Measurements from ENCODE around the gene BEAN1. TPM values are rescaled to one million over a fixed set of nuclear protein-coding genes. Genes with fewer than 3 reads are reported as not detected.

Gene BEAN1
- total RNA-seq, 1 experiment from 2014 or later, result 0.24 TPM

GRCh38 chr16:66475232-66475631 is 48.1 kb downstream of the BEAN1 start:
- Histone ChIP-seq H3K4me1 (ENCODE audit: insufficient read depth, low read length) (no peaks in the 10 kb centered on the region), H3K9ac (ENCODE audit: extremely low read depth, insufficient read length, low read length) (no peak overlapping the region), H4K8ac (replicated peaks; ENCODE audit: insufficient read length, low read depth, low read length) (no peak overlapping the region), H2AFZ (ENCODE audit: low read length) (no peak overlapping the region), H3K27me3 (ENCODE audit: insufficient read depth, low read length) (no peaks in the 10 kb centered on the region), H4K20me1 (ENCODE audit: control insufficient read depth, insufficient read depth, insufficient read length) (no peaks in the 10 kb centered on the region), H3K14ac (ENCODE audit: insufficient read depth, low read length) (no peak overlapping the region), H3K23me2 (ENCODE audit: insufficient read length, low read depth, low read length, poor library complexity, severe bottlenecking) (no peaks in the 10 kb centered on the region), H3T11ph (ENCODE audit: low read length) (no peak overlapping the region), H3K79me2 (ENCODE audit: insufficient read depth, low read length) (no peaks in the 10 kb centered on the region), H2BK20ac (ENCODE audit: low read depth, low read length, poor library complexity, severe bottlenecking) (no peak overlapping the region), H3K56ac (ENCODE audit: insufficient read length, low read depth, low read length) (no peak overlapping the region), H3K27ac (ENCODE audit: insufficient read length, low read depth, low read length) (no peak overlapping the region), H4K5ac (ENCODE audit: insufficient read length, low read depth, low read length) (no peak overlapping the region), H3K23ac (ENCODE audit: insufficient read length, low read depth, low read length) (no peak overlapping the region), H2BK5ac (ENCODE audit: insufficient read length, low read length) (no peak overlapping the region), H2AK5ac (ENCODE audit: insufficient read length, low read length) (no peak overlapping the region), H3K4ac (ENCODE audit: low read depth, low read length) (no peak overlapping the region), H3K18ac (ENCODE audit: insufficient read length, low read depth, low read length) (no peak overlapping the region), H2BK12ac (ENCODE audit: insufficient read length, low read depth, low read length) (no peak overlapping the region), H3K4me2 (ENCODE audit: insufficient read depth, insufficient read length, low read length) (no peak overlapping the region), H3K9me3 (ENCODE audit: control insufficient read depth, low read depth, low read length) (no peaks in the 10 kb centered on the region), H4K91ac (ENCODE audit: insufficient read length, low read depth, low read length) (no peak overlapping the region), H3K79me1 (ENCODE audit: insufficient read depth, low read depth, low read length, poor library complexity, severe bottlenecking) (no peaks in the 10 kb centered on the region), H2BK120ac (ENCODE audit: low read depth, low read length, poor library complexity, severe bottlenecking) (no peak overlapping the region), H2BK15ac (ENCODE audit: low read depth, low read length) (no peak overlapping the region)
- Mint-ChIP-seq H3K36me3 (ENCODE audit: insufficient read depth in 1 of 3, low read depth in 3 of 3) (no peaks in the 10 kb centered on the region), H3K4me3 (no peak overlapping the region), H3K27me3 (ENCODE audit: low read depth) (peaks cover 9% of the 10 kb centered on the region), H3K9me3 (no peaks in the 10 kb centered on the region), H3K27ac (no peak overlapping the region), H3K4me1 (peaks cover 9 to 24% of the 10 kb centered on the region in 2 experiments)
- no CpG with 5 or more reads among the region's 2 CpGs for WGBS (ENCODE audit: extremely low coverage, insufficient read length, low lambda C conversion rate)
- no peak for DNase-seq
- TF ChIP-seq CTCF (conservative IDR thresholded peaks at IDR 0.05), result no peak
